ENCODE data around the gene DNAJC21. TPM values are rescaled to one million over a fixed set of nuclear protein-coding genes. Genes with fewer than 3 reads are reported as not detected.

Gene DNAJC21
- total and polyA plus RNA-seq, 10 of the 15 experiments (the other 5 are each of a cell fraction or from before 2014, with no cell fraction given), result 9.2 to 53.5 (median 23.7) TPM

GRCh38 chr5:34929720-34930461 is 532 bp downstream of the DNAJC21 start (continued):
- TF ChIP-seq REST (IDR thresholded peaks at IDR 0.05; ENCODE audit: low read depth, low read length), result no peak
- no peak for TF ChIP-seq SREBF2 (IDR thresholded peaks at IDR 0.05; ENCODE audit: low read length)
- TF ChIP-seq ZZZ3 (IDR thresholded peaks at IDR 0.05; ENCODE audit: control insufficient read depth, insufficient read length, low read depth), result no peak
- peak; percentile 21; the same call in 1 of the 3 replicates for TF ChIP-seq POU2F2 (IDR thresholded peaks at IDR 0.05; ENCODE audit: borderline replicate concordance, low read depth, low read length)

GRCh38 chr5:34930462-34930844 is 1.1 kb downstream of the DNAJC21 start:
- Histone ChIP-seq H3K27me3 (replicated peaks in 1 of 2; ENCODE audit: control insufficient read depth in 2 of 2, insufficient read depth in 2 of 2, low read length in 1 of 2) (no peaks in the 10 kb centered on the region), H3K27ac (ENCODE audit: control insufficient read depth, insufficient read depth) (peak overlapping the region; percentile 86), H3K9me3 (replicated peaks; ENCODE audit: control insufficient read depth, insufficient read depth, low read length) (no peaks in the 10 kb centered on the region), H2AFZ (ENCODE audit: control insufficient read depth, low read depth, low read length) (peak overlapping the region; percentile 78), H3K4me2 (ENCODE audit: control insufficient read depth, insufficient read depth) (peak overlapping the region; percentile 81), H3K4me3 (peak overlapping the region; percentile 83), H3K36me3 (ENCODE audit: control insufficient read depth in 2 of 2, insufficient read depth in 2 of 2, low read length in 1 of 2) (peaks cover 0 to 7% of the 10 kb centered on the region in 2 experiments; a peak in 2 of 4 replicates), H3K79me2 (ENCODE audit: control insufficient read depth, insufficient read depth, low read length) (peaks cover 33% of the 10 kb centered on the region), H3K9ac (ENCODE audit: control insufficient read depth, insufficient read depth, low read length) (peak overlapping the region; percentile 90), H4K20me1 (ENCODE audit: control insufficient read depth, insufficient read depth) (no peaks in the 10 kb centered on the region), H3K4me1 (ENCODE audit: control insufficient read depth, insufficient read depth, low read length) (no peaks in the 10 kb centered on the region)
- in situ Hi-C loops (cut with MboI) (no loop called here), intact Hi-C loops (cut with micrococcal nuclease; ENCODE audit: unreplicated experiment) (no loop called here)
- ChIA-PET POLR2A (interaction anchor here (0.6 to 3.3 kb wide), 6 partner anchors 9 to 548 kb away, joined by 3 to 79 read pairs (median 4); partner anchors contain the start of genes BRIX1 and RAD1), SMC1A (ENCODE audit: uncharacterized antibody, unreplicated experiment) (interaction anchor here (0.6 to 2.4 kb wide), 6 partner anchors 13 to 473 kb away, joined by 3 to 14 read pairs (median 3); partner anchors contain the start of genes BRIX1 and RAD1), RAD21 (ENCODE audit: unreplicated experiment) (interaction anchor here (1.1 to 2.9 kb wide), 3 partner anchors 14 to 407 kb away, joined by 3 to 50 read pairs (median 14); partner anchors contain the start of genes BRIX1 and RAD1), CTCF (interaction anchor here (1.0 to 1.7 kb wide), 7 partner anchors 9 to 73 kb away, joined by 3 to 13 read pairs (median 3); partner anchors contain the start of genes BRIX1 and RAD1)
- WGBS (ENCODE audit: insufficient coverage, insufficient replicate concordance, low lambda C conversion rate, missing lambda C conversion rate), result 0% methylated on average over 3 of the region's 3 CpGs
- ATAC-seq (no peak), DNase-seq (ENCODE audit: low read depth, low spot score) (no peak), FAIRE-seq (no peak)
- no TSS peak for BruUV-seq (replicated peaks)
- TF ChIP-seq GABPA (IDR thresholded peaks at IDR 0.05; ENCODE audit: low read depth) (no peak), PAX8 (IDR thresholded peaks at IDR 0.05) (no peak), PRDM15 (CRISPR knock-in tag; IDR thresholded peaks at IDR 0.05) (no peak), POLR2AphosphoS5 (IDR thresholded peaks at IDR 0.05; ENCODE audit: low read length) (no peak), E4F1 (IDR thresholded peaks at IDR 0.05; ENCODE audit: borderline replicate concordance, partially characterized antibody) (no peak), MAX (IDR thresholded peaks at IDR 0.05; ENCODE audit: low read depth, low read length) (no peak), CBX3 (IDR thresholded peaks at IDR 0.05; ENCODE audit: borderline replicate concordance, low read depth) (no peak)
